ENCODE results near the gene CAMTA1. TPM values are rescaled to one million over a fixed set of nuclear protein-coding genes. Genes with fewer than 3 reads are reported as not detected.

The CAMTA1 gene
- total RNA-seq, 1 experiment from 2014 or later = 69.5 TPM

DNA sequence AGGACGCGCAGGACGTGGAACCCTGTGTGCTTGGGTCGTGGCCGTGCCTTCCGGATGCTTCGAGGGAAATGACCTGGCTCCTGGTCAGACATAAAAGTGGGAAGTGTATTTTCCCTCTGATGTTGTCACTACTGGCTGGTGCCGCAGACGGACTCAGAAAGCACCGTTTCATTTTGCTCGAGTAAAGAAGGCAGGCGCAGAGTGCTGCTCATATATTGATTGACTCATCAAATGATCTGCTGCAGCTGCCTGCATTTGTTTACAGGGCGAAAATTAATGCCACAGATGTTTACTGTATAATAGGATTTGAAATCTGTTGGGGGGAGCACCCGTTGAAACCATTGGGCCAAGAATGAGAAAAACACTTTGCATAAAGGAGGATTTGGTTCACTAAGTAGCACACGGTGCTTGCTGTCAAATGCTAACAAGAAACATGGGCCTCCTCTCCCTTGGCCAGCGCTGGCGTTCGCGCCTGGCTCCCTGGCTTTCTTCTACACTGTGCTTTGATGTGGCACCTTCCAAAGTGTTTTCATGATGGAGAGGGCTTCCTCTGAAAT is 365.5 kb downstream of the CAMTA1 start (continued):
- no peak for TF ChIP-seq ELF1 (IDR thresholded peaks at IDR 0.05; ENCODE audit: borderline replicate concordance, low read depth)
- TF ChIP-seq MAX (IDR thresholded peaks at IDR 0.05) = no peak
- TF ChIP-seq YY1 (IDR thresholded peaks at IDR 0.05; ENCODE audit: extremely low read depth, insufficient replicate concordance, low read depth, low read length) = no peak
- TF ChIP-seq EZH2phosphoT487 (IDR thresholded peaks at IDR 0.05; ENCODE audit: borderline replicate concordance) = no peak

DNA sequence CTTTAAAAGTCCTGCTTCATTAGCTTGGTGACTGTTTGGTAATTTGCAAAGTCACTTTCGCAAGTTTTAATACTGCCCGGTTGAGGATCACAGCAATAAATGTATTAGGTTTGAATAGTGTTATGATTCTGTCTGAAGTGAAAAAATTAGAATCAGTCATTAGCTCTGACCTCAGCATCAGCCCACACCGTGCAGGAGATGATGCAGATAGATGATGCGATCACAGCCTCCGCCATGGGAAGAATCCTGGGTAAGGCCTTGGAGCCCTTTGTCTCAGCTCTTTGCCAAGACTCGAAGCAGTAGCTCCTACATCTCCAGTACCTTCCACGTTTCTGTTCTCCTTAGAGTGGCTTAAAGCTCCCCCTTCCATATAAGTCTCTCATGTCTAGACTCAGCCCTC is 366.7 kb downstream of the CAMTA1 start:
- ATAC-seq = no peak
- intact Hi-C loops (cut with micrococcal nuclease) = no loop called here

DNA sequence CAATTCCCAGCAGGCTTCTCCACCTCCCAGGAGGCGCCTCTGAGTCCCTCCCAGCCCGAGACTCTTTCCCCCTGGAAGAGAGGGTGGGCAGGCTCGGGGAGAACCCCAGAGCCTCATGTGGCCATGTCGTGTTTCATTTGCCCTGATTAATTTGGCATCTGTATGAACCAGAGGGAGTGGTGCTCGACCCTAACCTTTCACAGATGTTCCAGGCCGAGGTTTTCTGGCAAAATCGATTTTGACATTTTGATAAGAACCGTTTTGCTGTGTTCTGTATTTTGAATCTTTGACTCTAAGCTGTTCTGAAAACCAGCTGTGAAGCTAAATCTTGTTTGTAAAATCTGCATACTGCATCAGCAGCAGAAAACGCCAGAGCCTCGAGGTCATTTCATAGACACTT is 367.4 kb downstream of the CAMTA1 start:
- H3K4me1 ChIP-seq (ENCODE audit: control insufficient read depth in 1 of 2, insufficient read depth in 2 of 2, low read length in 2 of 2) = no peaks in the 10 kb centered on the region
- no peak for TF ChIP-seq CTCF (IDR thresholded peaks at IDR 0.05 in 2 of 3, conservative IDR thresholded peaks at IDR 0.05 in 1 of 3; ENCODE audit: borderline replicate concordance in 1 of 3, insufficient read depth in 1 of 3, low read depth in 2 of 3, low read length in 2 of 3)
- TF ChIP-seq ZBTB33 (IDR thresholded peaks at IDR 0.05; ENCODE audit: extremely low read depth, insufficient replicate concordance, low read length) = no peak
- TF ChIP-seq SRF (IDR thresholded peaks at IDR 0.05; ENCODE audit: low read depth) = no peak
- no peak for TF ChIP-seq YY1 (IDR thresholded peaks at IDR 0.05; ENCODE audit: extremely low read depth, insufficient replicate concordance, low read depth, low read length)
- no peaks in the 10 kb centered on the region for H3K36me3 ChIP-seq (ENCODE audit: control insufficient read depth in 1 of 2, insufficient read depth in 2 of 2, low read length in 2 of 2)
- H3K9ac ChIP-seq (ENCODE audit: low read length) = no peak overlapping the region
- no peaks in the 10 kb centered on the region for H4K20me1 ChIP-seq (ENCODE audit: insufficient read depth)
- no peaks in the 10 kb centered on the region for H3K9me2 ChIP-seq (ENCODE audit: insufficient read depth)
- intact Hi-C loops (cut with micrococcal nuclease) = no loop called here
- H3K4me2 ChIP-seq (ENCODE audit: low read length) = no peak overlapping the region
- peaks cover 14% of the 10 kb centered on the region; the same call in 1 of the 2 replicates for H3K27me3 ChIP-seq (ENCODE audit: insufficient read depth, low read length)
- no peak overlapping the region for H3K27ac ChIP-seq (ENCODE audit: low read depth, low read length)
- ChIA-PET POLR2A (no interaction called here), RAD21 (ENCODE audit: low non-redundant PET in 1 of 2, low total read pairs in 2 of 2, uncharacterized antibody in 2 of 2, unreplicated experiment in 2 of 2) (no interaction called here), CTCF (no interaction called here)
- ATAC-seq (no peak), DNase-seq (ENCODE audit: low read depth, low spot score) (no peak)
- no peak overlapping the region for H2AFZ ChIP-seq (ENCODE audit: low read depth, low read length, poor library complexity, severe bottlenecking)
- no TSS peak for BruUV-seq (replicated peaks)
- H3K79me2 ChIP-seq (ENCODE audit: insufficient read depth, low read length) = no peaks in the 10 kb centered on the region
- no peaks in the 10 kb centered on the region for H3K9me3 ChIP-seq (ENCODE audit: control insufficient read depth in 1 of 2, insufficient read depth in 1 of 2, low read depth in 1 of 2, low read length in 2 of 2)
- no peak overlapping the region for H3K4me3 ChIP-seq (replicated peaks in 1 of 2; ENCODE audit: low read depth in 1 of 2, low read length in 2 of 2)

More for the DNA sequence above, 366.7 kb downstream of the CAMTA1 start:
- Histone ChIP-seq H3K27me3 (ENCODE audit: insufficient read depth, low read length) (peaks cover 14% of the 10 kb centered on the region; the same call in 1 of the 2 replicates), H2AFZ (ENCODE audit: low read depth, low read length, poor library complexity, severe bottlenecking) (no peak overlapping the region), H3K79me2 (ENCODE audit: insufficient read depth, low read length) (no peaks in the 10 kb centered on the region), H3K4me1 (ENCODE audit: control insufficient read depth in 1 of 2, insufficient read depth in 2 of 2, low read length in 2 of 2) (no peaks in the 10 kb centered on the region), H4K20me1 (ENCODE audit: insufficient read depth) (no peaks in the 10 kb centered on the region), H3K9me2 (ENCODE audit: insufficient read depth) (no peaks in the 10 kb centered on the region), H3K27ac (ENCODE audit: low read depth, low read length) (no peak overlapping the region), H3K4me2 (ENCODE audit: low read length) (no peak overlapping the region), H3K36me3 (ENCODE audit: control insufficient read depth in 1 of 2, insufficient read depth in 2 of 2, low read length in 2 of 2) (no peaks in the 10 kb centered on the region), H3K4me3 (replicated peaks in 1 of 2; ENCODE audit: low read depth in 1 of 2, low read length in 2 of 2) (no peak overlapping the region), H3K9me3 (ENCODE audit: control insufficient read depth in 1 of 2, insufficient read depth in 1 of 2, low read depth in 1 of 2, low read length in 2 of 2) (no peaks in the 10 kb centered on the region), H3K9ac (ENCODE audit: low read length) (no peak overlapping the region)
- ChIA-PET POLR2A (no interaction called here), CTCF (no interaction called here), RAD21 (ENCODE audit: low non-redundant PET in 1 of 2, low total read pairs in 2 of 2, uncharacterized antibody in 2 of 2, unreplicated experiment in 2 of 2) (no interaction called here)
- DNase-seq (ENCODE audit: low read depth, low spot score) = no peak
- no TSS peak for BruUV-seq (replicated peaks)
- TF ChIP-seq TCF7L2 (IDR thresholded peaks at IDR 0.05; ENCODE audit: borderline replicate concordance, extremely low read depth, insufficient read depth, insufficient read length) (no peak), JUND (IDR thresholded peaks at IDR 0.05) (no peak), CEBPB (IDR thresholded peaks at IDR 0.05; ENCODE audit: low read depth) (no peak)

Data from HCT116 (cell line).